HepG2 (cell line): ENCODE results near the gene DHX32.

Experiments used
- ELF4 ChIP-seq: sonication (generic); formaldehyde crosslinking; IDR thresholded peaks from 2 replicates; pipeline ENCODE4 v1.5.0; 2020; ENCODE audit warnings: missing genetic modification reagents, mild to moderate bottlenecking, moderate library complexity, borderline replicate concordance
- EZH2 ChIP-seq: conservative IDR thresholded peaks from 2 replicates; pipeline ENCODE4 v1.6.1; 2012; ENCODE audit warnings: mild to moderate bottlenecking, low read depth, low read length, moderate library complexity
- PHF8 ChIP-seq: sonication (generic); formaldehyde crosslinking; IDR thresholded peaks from 2 replicates; pipeline ENCODE4 v1.5.0; 2020; ENCODE audit warnings: missing genetic modification reagents
- REPIN1 ChIP-seq: sonication (generic); formaldehyde crosslinking; IDR thresholded peaks from 2 replicates; pipeline ENCODE4 v1.8.0; 2022; ENCODE audit warnings: missing genetic modification reagents, low read depth, mild to moderate bottlenecking, borderline replicate concordance
- RNF2 ChIP-seq: fragments of 450-650 bp; conservative IDR thresholded peaks from 2 replicates; pipeline ENCODE4 v1.6.1; 2016; ENCODE audit warnings: low read depth
- ZNF274 ChIP-seq: sonication (generic); formaldehyde crosslinking; IDR thresholded peaks from 2 replicates; pipeline ENCODE4 v1.5.1; 2020; ENCODE audit warnings: mild to moderate bottlenecking, missing genetic modification reagents
- TF ChIP-seq, protein P1 (sequence below): sonication (generic); formaldehyde crosslinking; IDR thresholded peaks from 2 replicates; pipeline ENCODE4 v1.4.0; 2020; ENCODE audit warnings: mild to moderate bottlenecking, low read depth, missing genetic modification reagents
- TF ChIP-seq, protein P2 (sequence below): sonication (generic); formaldehyde crosslinking; IDR thresholded peaks from 2 replicates; pipeline ENCODE4 v1.5.0; 2020; ENCODE audit warnings: mild to moderate bottlenecking, missing genetic modification reagents, moderate library complexity
- TF ChIP-seq, protein P3 (sequence below): IDR thresholded peaks from 2 replicates; pipeline ENCODE4 v1.6.1; 2016; ENCODE audit warnings: control low read depth
- TF ChIP-seq, protein P4 (sequence below): sonication (generic); formaldehyde crosslinking; IDR thresholded peaks from 2 replicates; pipeline ENCODE4 v1.4.0; 2020; ENCODE audit warnings: mild to moderate bottlenecking, missing genetic modification reagents

DNA sequence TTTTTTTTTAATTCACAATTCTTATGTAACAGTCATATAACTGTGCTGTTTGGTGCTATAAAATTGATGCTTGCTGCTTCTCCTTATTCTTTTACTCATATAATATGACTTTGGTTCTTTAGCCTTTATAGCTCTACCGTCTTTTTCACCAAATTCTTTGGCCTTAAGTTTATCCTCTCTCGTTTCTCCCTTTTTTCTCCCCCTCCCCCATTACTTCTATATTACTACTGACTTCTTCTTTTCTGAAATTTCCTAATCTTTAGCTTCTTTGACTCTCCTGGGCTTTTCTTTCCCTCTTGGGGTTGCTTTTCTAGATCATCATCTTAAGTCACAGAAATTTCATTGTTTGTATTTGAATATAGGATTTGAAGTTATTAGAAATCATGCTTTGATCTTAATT is 54.0 kb downstream of the DHX32 start:
- TF ChIP-seq, protein P1, sequence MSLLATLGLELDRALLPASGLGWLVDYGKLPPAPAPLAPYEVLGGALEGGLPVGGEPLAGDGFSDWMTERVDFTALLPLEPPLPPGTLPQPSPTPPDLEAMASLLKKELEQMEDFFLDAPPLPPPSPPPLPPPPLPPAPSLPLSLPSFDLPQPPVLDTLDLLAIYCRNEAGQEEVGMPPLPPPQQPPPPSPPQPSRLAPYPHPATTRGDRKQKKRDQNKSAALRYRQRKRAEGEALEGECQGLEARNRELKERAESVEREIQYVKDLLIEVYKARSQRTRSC (CRISPR knock-in tag) = no peak
- TF ChIP-seq RNF2 (no peak), ZNF274 (CRISPR knock-in tag) (no peak), PHF8 (CRISPR knock-in tag) (no peak), EZH2 (no peak), REPIN1 (CRISPR knock-in tag) (no peak), ELF4 (no peak)
- TF ChIP-seq, protein P2, sequence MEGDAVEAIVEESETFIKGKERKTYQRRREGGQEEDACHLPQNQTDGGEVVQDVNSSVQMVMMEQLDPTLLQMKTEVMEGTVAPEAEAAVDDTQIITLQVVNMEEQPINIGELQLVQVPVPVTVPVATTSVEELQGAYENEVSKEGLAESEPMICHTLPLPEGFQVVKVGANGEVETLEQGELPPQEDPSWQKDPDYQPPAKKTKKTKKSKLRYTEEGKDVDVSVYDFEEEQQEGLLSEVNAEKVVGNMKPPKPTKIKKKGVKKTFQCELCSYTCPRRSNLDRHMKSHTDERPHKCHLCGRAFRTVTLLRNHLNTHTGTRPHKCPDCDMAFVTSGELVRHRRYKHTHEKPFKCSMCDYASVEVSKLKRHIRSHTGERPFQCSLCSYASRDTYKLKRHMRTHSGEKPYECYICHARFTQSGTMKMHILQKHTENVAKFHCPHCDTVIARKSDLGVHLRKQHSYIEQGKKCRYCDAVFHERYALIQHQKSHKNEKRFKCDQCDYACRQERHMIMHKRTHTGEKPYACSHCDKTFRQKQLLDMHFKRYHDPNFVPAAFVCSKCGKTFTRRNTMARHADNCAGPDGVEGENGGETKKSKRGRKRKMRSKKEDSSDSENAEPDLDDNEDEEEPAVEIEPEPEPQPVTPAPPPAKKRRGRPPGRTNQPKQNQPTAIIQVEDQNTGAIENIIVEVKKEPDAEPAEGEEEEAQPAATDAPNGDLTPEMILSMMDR (CRISPR knock-in tag) = no peak
- TF ChIP-seq, protein P3, sequence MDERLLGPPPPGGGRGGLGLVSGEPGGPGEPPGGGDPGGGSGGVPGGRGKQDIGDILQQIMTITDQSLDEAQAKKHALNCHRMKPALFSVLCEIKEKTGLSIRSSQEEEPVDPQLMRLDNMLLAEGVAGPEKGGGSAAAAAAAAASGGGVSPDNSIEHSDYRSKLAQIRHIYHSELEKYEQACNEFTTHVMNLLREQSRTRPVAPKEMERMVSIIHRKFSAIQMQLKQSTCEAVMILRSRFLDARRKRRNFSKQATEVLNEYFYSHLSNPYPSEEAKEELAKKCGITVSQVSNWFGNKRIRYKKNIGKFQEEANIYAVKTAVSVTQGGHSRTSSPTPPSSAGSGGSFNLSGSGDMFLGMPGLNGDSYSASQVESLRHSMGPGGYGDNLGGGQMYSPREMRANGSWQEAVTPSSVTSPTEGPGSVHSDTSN (CRISPR knock-in tag) = no peak
- TF ChIP-seq, protein P4, sequence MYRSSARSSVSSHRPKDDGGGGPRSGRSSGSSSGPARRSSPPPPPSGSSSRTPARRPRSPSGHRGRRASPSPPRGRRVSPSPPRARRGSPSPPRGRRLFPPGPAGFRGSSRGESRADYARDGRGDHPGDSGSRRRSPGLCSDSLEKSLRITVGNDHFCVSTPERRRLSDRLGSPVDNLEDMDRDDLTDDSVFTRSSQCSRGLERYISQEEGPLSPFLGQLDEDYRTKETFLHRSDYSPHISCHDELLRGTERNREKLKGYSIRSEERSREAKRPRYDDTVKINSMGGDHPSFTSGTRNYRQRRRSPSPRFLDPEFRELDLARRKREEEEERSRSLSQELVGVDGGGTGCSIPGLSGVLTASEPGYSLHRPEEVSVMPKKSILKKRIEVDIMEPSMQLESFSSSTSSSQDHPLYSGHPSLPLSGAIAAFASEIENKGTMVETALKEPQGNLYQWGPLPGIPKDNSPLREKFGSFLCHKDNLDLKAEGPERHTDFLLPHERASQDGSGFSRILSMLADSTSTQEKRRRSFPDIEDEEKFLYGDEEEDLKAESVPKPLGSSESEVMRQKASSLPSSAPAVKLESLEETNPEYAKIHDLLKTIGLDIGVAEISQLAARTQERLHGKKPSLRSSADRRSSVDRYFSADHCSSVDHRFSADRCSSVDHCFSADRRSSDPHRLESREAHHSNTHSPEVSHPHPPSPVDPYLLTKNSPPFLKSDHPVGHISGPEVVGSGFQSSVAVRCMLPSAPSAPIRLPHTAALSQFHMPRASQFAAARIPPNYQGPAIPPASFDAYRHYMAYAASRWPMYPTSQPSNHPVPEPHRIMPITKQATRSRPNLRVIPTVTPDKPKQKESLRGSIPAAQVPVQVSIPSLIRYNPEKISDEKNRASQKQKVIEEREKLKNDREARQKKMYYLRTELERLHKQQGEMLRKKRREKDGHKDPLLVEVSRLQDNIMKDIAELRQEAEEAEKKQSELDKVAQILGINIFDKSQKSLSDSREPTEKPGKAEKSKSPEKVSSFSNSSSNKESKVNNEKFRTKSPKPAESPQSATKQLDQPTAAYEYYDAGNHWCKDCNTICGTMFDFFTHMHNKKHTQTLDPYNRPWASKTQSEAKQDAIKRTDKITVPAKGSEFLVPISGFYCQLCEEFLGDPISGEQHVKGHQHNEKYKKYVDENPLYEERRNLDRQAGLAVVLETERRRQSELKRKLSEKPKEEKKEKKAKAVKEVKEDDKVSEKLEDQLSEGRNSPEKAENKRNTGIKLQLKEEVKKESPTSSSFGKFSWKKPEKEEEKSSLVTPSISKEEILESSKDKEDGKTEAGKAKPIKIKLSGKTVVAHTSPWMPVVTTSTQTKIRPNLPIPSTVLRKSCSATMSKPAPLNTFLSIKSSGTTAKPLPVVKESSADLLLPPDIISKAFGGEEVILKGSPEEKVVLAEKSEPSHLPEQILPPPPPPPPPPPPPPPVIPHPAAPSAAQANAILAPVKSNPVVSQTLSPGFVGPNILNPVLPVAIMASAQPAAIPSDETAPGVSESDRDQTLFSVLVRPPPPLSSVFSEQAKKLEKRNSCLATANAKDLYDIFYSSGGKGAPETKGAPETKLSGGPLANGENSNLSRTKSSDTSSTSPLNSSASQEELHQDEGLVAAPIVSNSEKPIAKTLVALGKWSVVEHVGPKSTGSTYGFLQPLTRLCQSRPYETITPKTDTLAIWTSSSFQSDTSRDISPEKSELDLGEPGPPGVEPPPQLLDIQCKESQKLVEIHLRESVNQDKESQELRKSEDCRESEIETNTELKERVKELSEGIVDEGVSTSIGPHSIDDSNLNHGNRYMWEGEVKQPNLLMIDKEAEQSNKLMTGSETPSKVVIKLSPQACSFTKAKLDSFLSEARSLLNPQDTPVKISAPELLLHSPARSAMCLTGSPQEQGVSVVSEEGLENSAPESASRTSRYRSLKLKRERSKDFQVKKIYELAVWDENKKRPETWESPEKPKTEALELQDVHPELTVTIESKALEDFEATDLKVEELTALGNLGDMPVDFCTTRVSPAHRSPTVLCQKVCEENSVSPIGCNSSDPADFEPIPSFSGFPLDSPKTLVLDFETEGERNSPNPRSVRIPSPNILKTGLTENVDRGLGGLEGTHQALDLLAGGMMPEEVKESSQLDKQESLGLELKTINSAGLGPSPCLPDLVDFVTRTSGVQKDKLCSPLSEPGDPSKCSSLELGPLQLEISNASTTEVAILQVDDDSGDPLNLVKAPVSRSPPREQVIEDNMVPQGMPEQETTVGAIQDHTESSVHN (CRISPR knock-in tag) = no peak
